Lung microvascular endothelial cell (primary cell): ENCODE measurements around the gene SLC26A8. TPM values are rescaled to one million over a fixed set of nuclear protein-coding genes. Genes with fewer than 3 reads are reported as not detected.
A peak's percentile ranks its signal among the peaks of the same experiment; 100 is the strongest.
"Not testable (repeated sequence)": the region's sequence is repeated elsewhere in the genome, so short reads cannot be mapped to it uniquely, and the experiment has no call there.

Experiments
- DNase-seq, 2 donors: peaks; one replicate each; pipeline versions ENCODE4 v3.0.0 to v3.0.0-alpha.2; 2010; ENCODE audit warnings: low read depth in 2 of 2
- total RNA-seq: library from RNA; depleted of rRNA; stranded (reverse); fragments of >200 nt; gene quantifications from 2 replicates; pipeline ENCODE4 v1.2.1, GENCODE V29; 2014

Gene SLC26A8
- total RNA-seq, 1 donor from 2014 or later: not detected

- no peak for DNase-seq
Observed at GRCh38 chr6:35954333-35954732, 70.1 kb downstream of the SLC26A8 start.

- peak; percentile 10 to 33 for DNase-seq
Observed at GRCh38 chr6:35948725-35949124, 75.7 kb downstream of the SLC26A8 start.

- no peak for DNase-seq
Observed at GRCh38 chr6:35945650-35946025, 78.8 kb downstream of the SLC26A8 start.

GRCh38 chr6:35943390-35943789, 81.1 kb downstream of the SLC26A8 start:
- no peak for DNase-seq

- DNase-seq: no peak
Observed at GRCh38 chr6:35942355-35942754, 82.1 kb downstream of the SLC26A8 start.

- DNase-seq: not testable (repeated sequence)
Observed at GRCh38 chr6:35941170-35941569, 83.3 kb downstream of the SLC26A8 start.

GRCh38 chr6:35940014-35940413, 84.4 kb downstream of the SLC26A8 start:
- DNase-seq: not testable (repeated sequence)

- not testable (repeated sequence) for DNase-seq
Observed at GRCh38 chr6:35939259-35939658, 85.2 kb downstream of the SLC26A8 start.

- no peak for DNase-seq
Observed at GRCh38 chr6:35936681-35937359, 87.6 kb downstream of the SLC26A8 start.

- DNase-seq: no peak
Observed at GRCh38 chr6:35935469-35935868, 89.0 kb downstream of the SLC26A8 start.

- no peak for DNase-seq
Observed at GRCh38 chr6:35933844-35934243, 90.6 kb downstream of the SLC26A8 start.

GRCh38 chr6:35931873-35932272, 92.6 kb downstream of the SLC26A8 start:
- DNase-seq: not testable (repeated sequence)

GRCh38 chr6:35931120-35931561, 93.3 kb downstream of the SLC26A8 start:
- DNase-seq: no peak

GRCh38 chr6:35929601-35930000, 94.8 kb downstream of the SLC26A8 start:
- DNase-seq: no peak

- DNase-seq: no peak
Observed at GRCh38 chr6:35926509-35927215, 97.8 kb downstream of the SLC26A8 start.

GRCh38 chr6:35925961-35926360, 98.5 kb downstream of the SLC26A8 start:
- DNase-seq: no peak

- DNase-seq: no peak
Observed at GRCh38 chr6:35924146-35924545, 100.3 kb downstream of the SLC26A8 start.

GRCh38 chr6:35922139-35922554, 102.3 kb downstream of the SLC26A8 start:
- no peak for DNase-seq

GRCh38 chr6:35920793-35921732, 103.4 kb downstream of the SLC26A8 start, which contains the start of gene SRPK1:
TSS of gene SRPK1 (minus strand) at chr6:35921098. CDS start at chr6:35921056, 42 bp downstream.
- peak; percentile 84 to 91 for DNase-seq

GRCh38 chr6:35919827-35920751, 104.4 kb downstream of the SLC26A8 start:
- peak; percentile 61 to 88 for DNase-seq
